GM23338 (cell line): ENCODE measurements around the gene FASTKD1. TPM values are rescaled to one million over a fixed set of nuclear protein-coding genes. Genes with fewer than 3 reads are reported as not detected.

Experiments
- ATAC-seq: fragments of 200-7000 bp; cut with Tn5 transposase; 3 replicates; pipeline ENCODE4 v1.9.1; 2020
- DNase-seq: peaks from one replicate; pipeline ENCODE4 v3.0.0-alpha.2; 2015; ENCODE audit warnings: low spot score
- H2AFZ ChIP-seq: fragments of 200-600 bp; sonication (generic); 2 replicates; pipeline ENCODE4 v1.8.0; 2016; ENCODE audit warnings: antibody characterized with exemption, mild to moderate bottlenecking, moderate library complexity
- H3F3A ChIP-seq: fragments of 200-600 bp; sonication (generic); replicated peaks from 2 replicates; pipeline ENCODE4 v1.8.0; 2017; ENCODE audit warnings: antibody characterized with exemption, mixed run types, low read depth
- H3K27ac ChIP-seq: fragments of 200-600 bp; sonication (generic); 2 replicates; pipeline ENCODE4 v1.6.1; 2016; ENCODE audit warnings: low read depth
- H3K27me3 ChIP-seq: fragments of 200-600 bp; sonication (generic); 2 replicates; pipeline ENCODE4 v1.8.0; 2016; ENCODE audit warnings: mild to moderate bottlenecking, mixed run types, moderate library complexity; ENCODE audit not compliant: insufficient read depth
- H3K36me3 ChIP-seq: fragments of 200-600 bp; sonication (generic); 2 replicates; pipeline ENCODE4 v1.8.0; 2016; ENCODE audit warnings: mild to moderate bottlenecking; ENCODE audit not compliant: insufficient read depth
- H3K4me1 ChIP-seq: fragments of 200-600 bp; sonication (generic); 2 replicates; pipeline ENCODE4 v1.8.0; 2016; ENCODE audit warnings: mild to moderate bottlenecking, moderate library complexity; ENCODE audit not compliant: insufficient read depth
- H3K4me2 ChIP-seq: fragments of 200-600 bp; sonication (generic); 2 replicates; pipeline ENCODE4 v1.7.1; 2017; ENCODE audit warnings: mixed run types
- H3K4me3 ChIP-seq: fragments of 200-600 bp; sonication (generic); 2 replicates; pipeline ENCODE4 v1.6.1; 2016; ENCODE audit warnings: mixed run types
- H3K79me2 ChIP-seq: fragments of 200-600 bp; sonication (generic); replicated peaks from 2 replicates; pipeline ENCODE4 v1.8.0; 2017; ENCODE audit warnings: mild to moderate bottlenecking; ENCODE audit not compliant: insufficient read depth
- H3K9me2 ChIP-seq: fragments of 200-600 bp; sonication (generic); 2 replicates; pipeline ENCODE4 v1.8.0; 2017; ENCODE audit not compliant: insufficient read depth
- H4K20me1 ChIP-seq: fragments of 200-600 bp; sonication (generic); replicated peaks from 2 replicates; pipeline ENCODE4 v1.8.0; 2017; ENCODE audit warnings: mild to moderate bottlenecking; ENCODE audit not compliant: insufficient read depth
- H3K27ac Mint-ChIP-seq: 2 replicates; pipeline ENCODE4 v1.8.0; 2020; ENCODE audit warnings: inconsistent platforms, mild to moderate bottlenecking, moderate library complexity, mixed read lengths
- H3K27me3 Mint-ChIP-seq: 3 replicates; pipeline ENCODE4 v1.8.0; 2022; ENCODE audit warnings: low read depth, mild to moderate bottlenecking, moderate library complexity, mixed read lengths, inconsistent platforms; ENCODE audit not compliant: insufficient read depth, poor library complexity
- H3K36me3 Mint-ChIP-seq: 3 replicates; pipeline ENCODE4 v1.8.0; 2021; ENCODE audit warnings: low read depth, mild to moderate bottlenecking, inconsistent platforms, moderate library complexity, mixed read lengths
- H3K4me1 Mint-ChIP-seq: 3 replicates; pipeline ENCODE4 v1.8.0; 2020; ENCODE audit warnings: mild to moderate bottlenecking, inconsistent platforms, mixed read lengths
- H3K4me3 Mint-ChIP-seq: 3 replicates; pipeline ENCODE4 v1.8.0; 2021; ENCODE audit warnings: moderate library complexity, mild to moderate bottlenecking, inconsistent platforms, mixed read lengths
- H3K9me3 Mint-ChIP-seq: 3 replicates; pipeline ENCODE4 v1.8.0; 2020; ENCODE audit warnings: moderate library complexity, mild to moderate bottlenecking, inconsistent platforms, mixed read lengths
- CREB1 ChIP-seq: fragments of 250-450 bp; sonication (Bioruptor Pico); IDR thresholded peaks from 2 replicates; pipeline ENCODE4 v1.5.0; 2020; ENCODE audit warnings: low read depth, mild to moderate bottlenecking, moderate library complexity
- ETS1 ChIP-seq: IDR thresholded peaks from 2 replicates; pipeline ENCODE4 v1.6.1; 2016; ENCODE audit warnings: antibody characterized with exemption
- EZH2phosphoT487 ChIP-seq: fragments of 200-600 bp; sonication (generic); IDR thresholded peaks from one replicate; pipeline ENCODE4 v1.8.1; 2018; ENCODE audit warnings: antibody characterized with exemption; ENCODE audit not compliant: unreplicated experiment
- JUNB ChIP-seq: IDR thresholded peaks from one replicate; pipeline ENCODE4 v1.6.1; 2016; ENCODE audit warnings: antibody characterized with exemption; ENCODE audit not compliant: unreplicated experiment
- POLR2AphosphoS5 ChIP-seq: IDR thresholded peaks from 2 replicates; pipeline ENCODE4 v1.6.1; 2016; ENCODE audit warnings: antibody characterized with exemption, low read depth
- ZNF462 ChIP-seq: fragments of 250-450 bp; sonication (Bioruptor Pico); IDR thresholded peaks from 2 replicates; pipeline ENCODE4 v1.5.0; 2020; ENCODE audit warnings: mild to moderate bottlenecking, moderate library complexity
- polyA plus RNA-seq: library from polyadenylated mRNA; unstranded; fragments of >200 nt; fragmentation: Nextera tagmentation; extraction: Ambion mirVana; gene quantifications from 2 replicates; pipeline ENCODE4 v1.2.1, GENCODE V29; 2016
- total RNA-seq: library from RNA; depleted of rRNA; stranded (reverse); fragments of >200 nt; shearing (Covaris generic); gene quantifications from 2 replicates; pipeline ENCODE4 v1.2.3, GENCODE V29; 2014
- TF ChIP-seq, protein P1 (sequence below), 2 experiments: fragments of 200-600 bp in 1 of 2; sonication (generic) in 1 of 2; conservative IDR thresholded peaks; 2 replicates each; pipeline versions ENCODE4 v1.5.1 to v1.6.1; 2016 to 2017; ENCODE audit warnings: antibody characterized with exemption in 2 of 2, low read depth in 2 of 2, mild to moderate bottlenecking in 2 of 2, moderate library complexity in 1 of 2

Gene FASTKD1
- total and polyA plus RNA-seq, 2 experiments from 2014 or later = 49.0 to 53.3 TPM

GRCh38 chr2:169542433-169542832 is 31.2 kb downstream of the FASTKD1 start (continued):
- TF ChIP-seq ZNF462 (CRISPR knock-in tag) = no peak
- TF ChIP-seq CREB1 (CRISPR knock-in tag) = no peak
- TF ChIP-seq EZH2phosphoT487 = no peak
- TF ChIP-seq ETS1 = no peak
- TF ChIP-seq, protein P1, sequence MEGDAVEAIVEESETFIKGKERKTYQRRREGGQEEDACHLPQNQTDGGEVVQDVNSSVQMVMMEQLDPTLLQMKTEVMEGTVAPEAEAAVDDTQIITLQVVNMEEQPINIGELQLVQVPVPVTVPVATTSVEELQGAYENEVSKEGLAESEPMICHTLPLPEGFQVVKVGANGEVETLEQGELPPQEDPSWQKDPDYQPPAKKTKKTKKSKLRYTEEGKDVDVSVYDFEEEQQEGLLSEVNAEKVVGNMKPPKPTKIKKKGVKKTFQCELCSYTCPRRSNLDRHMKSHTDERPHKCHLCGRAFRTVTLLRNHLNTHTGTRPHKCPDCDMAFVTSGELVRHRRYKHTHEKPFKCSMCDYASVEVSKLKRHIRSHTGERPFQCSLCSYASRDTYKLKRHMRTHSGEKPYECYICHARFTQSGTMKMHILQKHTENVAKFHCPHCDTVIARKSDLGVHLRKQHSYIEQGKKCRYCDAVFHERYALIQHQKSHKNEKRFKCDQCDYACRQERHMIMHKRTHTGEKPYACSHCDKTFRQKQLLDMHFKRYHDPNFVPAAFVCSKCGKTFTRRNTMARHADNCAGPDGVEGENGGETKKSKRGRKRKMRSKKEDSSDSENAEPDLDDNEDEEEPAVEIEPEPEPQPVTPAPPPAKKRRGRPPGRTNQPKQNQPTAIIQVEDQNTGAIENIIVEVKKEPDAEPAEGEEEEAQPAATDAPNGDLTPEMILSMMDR (conservative IDR thresholded peaks at IDR 0.05; ENCODE audit: low read depth in 2 of 2) = no peak
- TF ChIP-seq POLR2AphosphoS5 = no peak

DNA sequence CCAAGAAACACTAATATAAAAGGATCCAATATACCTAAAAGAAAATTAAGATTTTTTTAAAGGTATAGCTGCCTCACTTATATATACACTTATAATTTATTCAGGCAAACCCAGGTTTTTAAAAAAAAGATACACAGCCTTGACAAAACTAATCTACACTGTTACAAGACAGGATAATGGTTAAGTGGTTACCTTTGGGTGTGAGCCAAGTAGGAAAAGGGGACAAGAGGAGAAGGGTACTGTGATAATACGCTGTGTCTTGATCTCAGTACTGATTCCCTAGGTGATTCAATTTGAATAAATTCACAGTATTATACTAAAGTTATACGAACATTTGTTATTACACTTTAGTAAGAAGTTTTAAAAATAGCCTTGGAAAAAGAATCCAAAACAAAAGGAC is 33.5 kb downstream of the FASTKD1 start:
- Histone ChIP-seq H3K9me2 (no peaks in the 10 kb centered on the region), H3K4me1 (no peaks in the 10 kb centered on the region), H3K36me3 (peaks cover 31% of the 10 kb centered on the region; the same call in 1 of the 2 replicates), H2AFZ (no peak overlapping the region), H3K4me2 (no peak overlapping the region), H3K27ac (no peak overlapping the region), H3K79me2 (no peaks in the 10 kb centered on the region), H3F3A (no peaks in the 10 kb centered on the region), H3K4me3 (no peak overlapping the region), H4K20me1 (no peaks in the 10 kb centered on the region), H3K27me3 (no peaks in the 10 kb centered on the region)
- no peaks in the 10 kb centered on the region for H3K9me3 Mint-ChIP-seq
- H3K27ac Mint-ChIP-seq = no peak overlapping the region
- peaks cover 32% of the 10 kb centered on the region for H3K36me3 Mint-ChIP-seq
- no peak overlapping the region for H3K4me3 Mint-ChIP-seq
- H3K4me1 Mint-ChIP-seq = no peaks in the 10 kb centered on the region
- DNase-seq = no peak
- H3K27me3 Mint-ChIP-seq = no peaks in the 10 kb centered on the region
- ATAC-seq = no peak
- TF ChIP-seq, protein P1 (conservative IDR thresholded peaks at IDR 0.05; ENCODE audit: low read depth in 2 of 2) = no peak
- TF ChIP-seq JUNB = no peak
